WTC11 (cell line): ENCODE results near the gene XCL1. TPM values are rescaled to one million over a fixed set of nuclear protein-coding genes. Genes with fewer than 3 reads are reported as not detected.

Source experiments
- ATAC-seq: fragments of 200-7000 bp; cut with Tn5 transposase; 2 replicates; pipeline ENCODE4 v1.10.0; 2021; ENCODE audit warnings: mild to moderate bottlenecking, moderate library complexity
- CTCF ChIA-PET: fragments of 300-600 bp; sonication (Branson Sonifier 250); formaldehyde crosslinking; loops from one replicate; lab custom pipeline; 2021; ENCODE audit warnings: antibody characterized with exemption; lab: Charles Lee
- POLR2A ChIA-PET: fragments of 350-600 bp; sonication (Branson Sonifier 250); formaldehyde crosslinking; loops from one replicate; lab custom pipeline; 2021; ENCODE audit warnings: antibody characterized with exemption; lab: Charles Lee
- DNase-seq: peaks from one replicate; pipeline ENCODE4 v3.0.0; 2021; ENCODE audit warnings: low spot score
- H3K27ac Mint-ChIP-seq: 2 replicates; pipeline ENCODE4 v1.8.0; 2021; ENCODE audit warnings: mixed read lengths
- H3K27me3 Mint-ChIP-seq: 2 replicates; pipeline ENCODE4 v1.8.0; 2021; ENCODE audit warnings: low read depth, mild to moderate bottlenecking, moderate library complexity, mixed read lengths
- H3K36me3 Mint-ChIP-seq: 2 replicates; pipeline ENCODE4 v1.8.0; 2021; ENCODE audit warnings: mixed read lengths
- H3K4me1 Mint-ChIP-seq: 2 replicates; pipeline ENCODE4 v1.8.0; 2022; ENCODE audit warnings: mixed read lengths
- H3K4me3 Mint-ChIP-seq: 2 replicates; pipeline ENCODE4 v1.8.0; 2021; ENCODE audit warnings: mild to moderate bottlenecking, moderate library complexity, mixed read lengths
- H3K9me3 Mint-ChIP-seq: 2 replicates; pipeline ENCODE4 v1.8.0; 2021; ENCODE audit warnings: mixed read lengths
- ATF6 ChIP-seq: sonication (generic); formaldehyde crosslinking; IDR thresholded peaks from 2 replicates; pipeline ENCODE4 v1.8.1; 2023; ENCODE audit warnings: mild to moderate bottlenecking, missing genetic modification reagents
- HMGA2 ChIP-seq: fragments of 250-450 bp; sonication (Bioruptor Pico); IDR thresholded peaks from 2 replicates; pipeline ENCODE4 v1.4.0; 2021; ENCODE audit warnings: mild to moderate bottlenecking, moderate library complexity
- HMGXB4 ChIP-seq: sonication (generic); formaldehyde crosslinking; IDR thresholded peaks from 2 replicates; pipeline ENCODE4 v1.8.1; 2023; ENCODE audit warnings: mild to moderate bottlenecking, moderate library complexity, missing genetic modification reagents
- JAZF1 ChIP-seq: fragments of 250-450 bp; sonication (Bioruptor Pico); IDR thresholded peaks from 2 replicates; pipeline ENCODE4 v1.9.0; 2021; ENCODE audit warnings: moderate library complexity, mild to moderate bottlenecking, inconsistent platforms
- MYBL2 ChIP-seq: sonication (generic); formaldehyde crosslinking; IDR thresholded peaks from 2 replicates; pipeline ENCODE4 v1.8.1; 2023; ENCODE audit warnings: mild to moderate bottlenecking, moderate library complexity, missing genetic modification reagents
- NFE2L1 ChIP-seq: sonication (generic); formaldehyde crosslinking; IDR thresholded peaks from 2 replicates; pipeline ENCODE4 v1.8.1; 2023; ENCODE audit warnings: missing genetic modification reagents
- RORB ChIP-seq: fragments of 250-450 bp; sonication (Bioruptor Pico); IDR thresholded peaks from 2 replicates; pipeline ENCODE4 v1.9.0; 2021; ENCODE audit warnings: mild to moderate bottlenecking
- SP1 ChIP-seq: sonication (generic); formaldehyde crosslinking; conservative IDR thresholded peaks from 2 replicates; pipeline ENCODE4 v1.8.1; 2022; ENCODE audit warnings: missing genetic modification reagents
- STAT6 ChIP-seq: sonication (generic); formaldehyde crosslinking; conservative IDR thresholded peaks from 2 replicates; pipeline ENCODE4 v1.8.1; 2023; ENCODE audit warnings: mild to moderate bottlenecking, low read depth, missing genetic modification reagents, moderate library complexity
- TEAD4 ChIP-seq: sonication (generic); formaldehyde crosslinking; IDR thresholded peaks from 2 replicates; pipeline ENCODE4 v1.8.0; 2022; ENCODE audit warnings: mild to moderate bottlenecking, missing genetic modification reagents
- TP53 ChIP-seq: sonication (generic); formaldehyde crosslinking; IDR thresholded peaks from 2 replicates; pipeline ENCODE4 v1.8.1; 2023; ENCODE audit warnings: mild to moderate bottlenecking, missing genetic modification reagents
- USF1 ChIP-seq: sonication (generic); formaldehyde crosslinking; IDR thresholded peaks from 2 replicates; pipeline ENCODE4 v1.8.0; 2022; ENCODE audit warnings: mild to moderate bottlenecking, missing genetic modification reagents
- USF2 ChIP-seq: sonication (generic); formaldehyde crosslinking; IDR thresholded peaks from 2 replicates; pipeline ENCODE4 v1.8.1; 2023; ENCODE audit warnings: mild to moderate bottlenecking, missing genetic modification reagents, moderate library complexity
- ZBTB43 ChIP-seq: sonication (generic); formaldehyde crosslinking; IDR thresholded peaks from 2 replicates; pipeline ENCODE4 v1.8.1; 2023; ENCODE audit warnings: mild to moderate bottlenecking, missing genetic modification reagents
- ZNF121 ChIP-seq: sonication (generic); formaldehyde crosslinking; IDR thresholded peaks from 2 replicates; pipeline ENCODE4 v1.8.0; 2023; ENCODE audit warnings: missing genetic modification reagents
- ZNF138 ChIP-seq: sonication (generic); formaldehyde crosslinking; conservative IDR thresholded peaks from 2 replicates; pipeline ENCODE4 v1.8.1; 2022; ENCODE audit warnings: mild to moderate bottlenecking, moderate library complexity, missing genetic modification reagents
- ZNF263 ChIP-seq: sonication (generic); formaldehyde crosslinking; IDR thresholded peaks from 2 replicates; pipeline ENCODE4 v1.8.1; 2022; ENCODE audit warnings: low read depth, mild to moderate bottlenecking, moderate library complexity, missing genetic modification reagents
- ZNF317 ChIP-seq: sonication (generic); formaldehyde crosslinking; IDR thresholded peaks from 2 replicates; pipeline ENCODE4 v1.8.1; 2023; ENCODE audit warnings: low read depth, mild to moderate bottlenecking, moderate library complexity, missing genetic modification reagents, borderline replicate concordance
- ZNF425 ChIP-seq: fragments of 250-450 bp; sonication (Bioruptor Pico); conservative IDR thresholded peaks from 2 replicates; pipeline ENCODE4 v1.9.0; 2021; ENCODE audit warnings: mild to moderate bottlenecking
- ZNF532 ChIP-seq: fragments of 250-450 bp; sonication (Bioruptor Pico); IDR thresholded peaks from 2 replicates; pipeline ENCODE4 v1.9.0; 2021; ENCODE audit warnings: mild to moderate bottlenecking, borderline replicate concordance
- ZNF671 ChIP-seq: fragments of 250-450 bp; sonication (Bioruptor Pico); IDR thresholded peaks from 2 replicates; pipeline ENCODE4 v1.8.0; 2021; ENCODE audit warnings: mild to moderate bottlenecking
- total RNA-seq: library from RNA; stranded (reverse); gene quantifications from 3 replicates; pipeline ENCODE4 v1.2.3, GENCODE V29; 2021

XCL1 gene
- total RNA-seq, 1 experiment from 2014 or later: 1.1 TPM

- TF ChIP-seq HMGXB4: no peak
- no peak for TF ChIP-seq ZNF425
- TF ChIP-seq STAT6 (CRISPR knock-in tag): no peak
- no peak for TF ChIP-seq ZNF532 (CRISPR knock-in tag)
Measured at GRCh38 chr1:168591066-168591465, 14.7 kb downstream of the XCL1 start (continued).

GRCh38 chr1:168591641-168592250 is 15.3 kb downstream of the XCL1 start:
- ChIA-PET CTCF (no interaction called here), POLR2A (no interaction called here)
- TF ChIP-seq ATF6 (CRISPR knock-in tag): no peak
- no peak for TF ChIP-seq MYBL2 (CRISPR knock-in tag)
- no peak for TF ChIP-seq TEAD4
- no peak for TF ChIP-seq JAZF1 (CRISPR knock-in tag)
- no peak for TF ChIP-seq ZNF317 (CRISPR knock-in tag)
- no peak for TF ChIP-seq USF2 (CRISPR knock-in tag)
- no peak for TF ChIP-seq TP53 (CRISPR knock-in tag)
- no peak for TF ChIP-seq ZNF263 (CRISPR knock-in tag)
- no peak for TF ChIP-seq SP1 (CRISPR knock-in tag)
- no peak for TF ChIP-seq USF1
- no peak for TF ChIP-seq ZBTB43 (CRISPR knock-in tag)
- no peak for TF ChIP-seq ZNF671 (CRISPR knock-in tag)
- no peak for TF ChIP-seq ZNF138 (CRISPR knock-in tag)
- TF ChIP-seq HMGA2 (CRISPR knock-in tag): no peak
- TF ChIP-seq NFE2L1 (CRISPR knock-in tag): no peak
- no peak for TF ChIP-seq RORB (CRISPR knock-in tag)
- TF ChIP-seq ZNF121 (CRISPR knock-in tag): no peak
- Mint-ChIP-seq H3K4me1 (no peaks in the 10 kb centered on the region), H3K4me3 (no peak overlapping the region), H3K27ac (no peak overlapping the region), H3K27me3 (no peaks in the 10 kb centered on the region), H3K36me3 (no peaks in the 10 kb centered on the region), H3K9me3 (peaks cover 12% of the 10 kb centered on the region)
- no peak for ATAC-seq
- DNase-seq: no peak
